T-cell (primary cell): ENCODE results near the gene WDR93. TPM values are rescaled to one million over a fixed set of nuclear protein-coding genes. Genes with fewer than 3 reads are reported as not detected.

ENCODE experiments used
- ATAC-seq, 4 experiments: fragments of 200-7000 bp in 3 of 4; fragments of 150-1000 bp in 1 of 4; cut with Tn5 transposase; replicated peaks in 1 of 4; 1 replicate in 3 of 4; 2 replicates in 1 of 4; pipeline ENCODE4 v1.10.0; 2021; ENCODE audit warnings: moderate library complexity in 3 of 4, mild to moderate bottlenecking in 2 of 4, moderate number of reproducible peaks in 1 of 4
- CTCF ChIA-PET, 2 donors: fragments of 300-600 bp; sonication (Branson Sonifier 250); formaldehyde crosslinking; loops; one replicate each; lab custom pipeline; 2022; ENCODE audit warnings: antibody characterized with exemption in 2 of 2; lab: Charles Lee
- POLR2A ChIA-PET, 2 donors: fragments of 300-600 bp; sonication (Branson Sonifier 250); formaldehyde crosslinking; loops; one replicate each; lab custom pipeline; 2022; ENCODE audit warnings: antibody characterized with exemption in 2 of 2; lab: Charles Lee
- DNase-seq, 35 experiments: peaks; one replicate each; pipeline versions ENCODE4 v3.0.0 to v3.0.0-alpha.2; 2013 to 2023
- H3K27ac ChIP-seq: one replicate; pipeline ENCODE4 v1.5.1; 2013; ENCODE audit warnings: low read length
- H3K27me3 ChIP-seq, 2 experiments: replicated peaks in 1 of 2; 1 replicate in 1 of 2; 2 replicates in 1 of 2; pipeline versions ENCODE4 v1.6.1 to v1.7.0; 2013; ENCODE audit warnings: low read length in 1 of 2, mixed read lengths in 1 of 2; ENCODE audit not compliant: control insufficient read depth in 2 of 2, insufficient read depth in 2 of 2; ENCODE audit errors: extremely low read depth in 1 of 2
- H3K36me3 ChIP-seq, 2 donors: 1 replicate in 1 of 2; 2 replicates in 1 of 2; pipeline versions ENCODE4 v1.6.1 to v1.7.0; 2013; ENCODE audit warnings: low read length in 1 of 2; ENCODE audit not compliant: control insufficient read depth in 2 of 2, insufficient read depth in 1 of 2; ENCODE audit errors: extremely low read depth in 1 of 2
- H3K4me1 ChIP-seq, 2 experiments: 1 replicate in 1 of 2; 2 replicates in 1 of 2; pipeline versions ENCODE4 v1.6.1 to v1.7.0; 2013; ENCODE audit warnings: low read length in 2 of 2, mixed read lengths in 1 of 2; ENCODE audit not compliant: insufficient read depth in 2 of 2, control insufficient read depth in 1 of 2; ENCODE audit errors: extremely low read depth in 1 of 2
- H3K4me3 ChIP-seq, 2 donors: 1 replicate in 1 of 2; 2 replicates in 1 of 2; pipeline versions ENCODE4 v1.5.1 to v1.7.0; 2013; ENCODE audit warnings: mild to moderate bottlenecking in 2 of 2, low read length in 1 of 2, moderate library complexity in 1 of 2; ENCODE audit not compliant: control insufficient read depth in 1 of 2; ENCODE audit errors: extremely low read depth in 1 of 2
- H3K9me3 ChIP-seq: 2 replicates; pipeline ENCODE4 v1.7.0; 2013
- H3K27ac Mint-ChIP-seq, 2 donors: one replicate each; pipeline ENCODE4 v1.8.0; 2020 to 2021; ENCODE audit warnings: mild to moderate bottlenecking in 2 of 2, mixed read lengths in 2 of 2
- H3K27me3 Mint-ChIP-seq, 2 donors: one replicate each; pipeline ENCODE4 v1.8.0; 2021 to 2022; ENCODE audit warnings: mixed read lengths in 2 of 2
- H3K36me3 Mint-ChIP-seq: one replicate; pipeline ENCODE4 v1.8.0; 2021; ENCODE audit warnings: mixed read lengths
- H3K4me1 Mint-ChIP-seq, 3 donors: one replicate each; pipeline ENCODE4 v1.8.0; 2020 to 2022; ENCODE audit warnings: mixed read lengths in 3 of 3, mild to moderate bottlenecking in 1 of 3
- H3K4me3 Mint-ChIP-seq, 3 donors: one replicate each; pipeline ENCODE4 v1.8.0; 2020 to 2022; ENCODE audit warnings: mild to moderate bottlenecking in 3 of 3, mixed read lengths in 3 of 3, moderate library complexity in 3 of 3
- H3K9me3 Mint-ChIP-seq, 3 donors: one replicate each; pipeline ENCODE4 v1.8.0; 2020 to 2022; ENCODE audit warnings: mixed read lengths in 3 of 3
- WGBS: methylation state at CpG from one replicate; pipeline ENCODE4 v1.1.5; 2013; ENCODE audit warnings: missing lambda C conversion rate; ENCODE audit not compliant: insufficient coverage; 5-methylcytosine and 5-hydroxymethylcytosine counted together
- total RNA-seq, 35 experiments: library from RNA in 6 of 35; stranded (reverse) in 6 of 35; fragments of 120-200 nt in 1 of 35; gene quantifications; one replicate each; pipeline versions ENCODE4 v1.2.1 to v1.2.4 and lab custom pipeline; 2013 to 2026

The WDR93 gene
- total RNA-seq, 5 donors from 2014 or later (not counting 1 experiment from before 2014, with no cell fraction given) = 0.13 to 0.35 TPM; not detected in 3

GRCh38 chr15:89740137-89740536, 49.5 kb downstream of the WDR93 start:
- Mint-ChIP-seq H3K27ac (no peak overlapping the region), H3K27me3 (peaks cover 12 to 16% of the 10 kb centered on the region in 2 donors), H3K36me3 (no peaks in the 10 kb centered on the region), H3K9me3 (no peaks in the 10 kb centered on the region), H3K4me3 (no peak overlapping the region), H3K4me1 (peaks cover 0 to 2% (median 2%) of the 10 kb centered on the region in 3 donors)
- POLR2A ChIA-PET = interaction anchor here in 1 of 2 donors (0.5 kb wide), 1 partner anchor 420 kb away, joined by 3 read pairs; no protein-coding TSS in a partner anchor
- Histone ChIP-seq H3K27ac (no peak overlapping the region), H3K4me3 (no peak overlapping the region), H3K4me1 (peaks cover 0 to 4% of the 10 kb centered on the region in 2 experiments), H3K36me3 (no peaks in the 10 kb centered on the region), H3K9me3 (no peaks in the 10 kb centered on the region), H3K27me3 (peaks cover 0 to 28% of the 10 kb centered on the region in 2 experiments)
- WGBS = no CpG with 5 or more reads among the region's 8 CpGs
- peak in 30 of 35 experiments; percentile 16 to 82 (median 41) for DNase-seq
- peak; percentile 79 to 91 (median 80) for ATAC-seq
- CTCF ChIA-PET = interaction anchor here (0.5 to 2.6 kb wide), 9 partner anchors 8 to 492 kb away, joined by 3 to 48 read pairs (median 4); no protein-coding TSS in a partner anchor

- peaks cover 0 to 4% of the 10 kb centered on the region in 2 experiments for H3K4me1 ChIP-seq
- H3K4me3 Mint-ChIP-seq = no peak overlapping the region
- H3K9me3 Mint-ChIP-seq = no peaks in the 10 kb centered on the region
- no peaks in the 10 kb centered on the region for H3K9me3 ChIP-seq
- H3K27me3 Mint-ChIP-seq = no peaks in the 10 kb centered on the region
- CTCF ChIA-PET = no interaction called here
- ATAC-seq (no peak), DNase-seq (no peak)
- H3K4me3 ChIP-seq = no peak overlapping the region
- H3K36me3 Mint-ChIP-seq = no peaks in the 10 kb centered on the region
- 84% methylated on average over 5 of the region's 8 CpGs for WGBS
- H3K27ac ChIP-seq = no peak overlapping the region
- POLR2A ChIA-PET = no interaction called here
- peaks cover 0 to 2% (median 2%) of the 10 kb centered on the region in 3 donors for H3K4me1 Mint-ChIP-seq
- no peak overlapping the region for H3K27ac Mint-ChIP-seq
- H3K27me3 ChIP-seq = peaks cover 0 to 18% of the 10 kb centered on the region in 2 experiments
- H3K36me3 ChIP-seq = no peaks in the 10 kb centered on the region
These were observed 52.4 kb downstream of the WDR93 start for GRCh38 chr15:89743011-89743410.

GRCh38 chr15:89743594-89743993, 53.0 kb downstream of the WDR93 start:
- POLR2A ChIA-PET = no interaction called here

GRCh38 chr15:89745131-89745530, 54.5 kb downstream of the WDR93 start:
- CTCF ChIA-PET = interaction anchor here in 1 of 2 donors (0.6 kb wide), 1 partner anchor 299 kb away, joined by 4 read pairs; no protein-coding TSS in a partner anchor
- Histone ChIP-seq H3K4me3 (no peak overlapping the region), H3K36me3 (no peaks in the 10 kb centered on the region), H3K4me1 (peaks cover 0 to 8% of the 10 kb centered on the region in 2 experiments), H3K27me3 (peaks cover 0 to 24% of the 10 kb centered on the region in 2 experiments), H3K9me3 (no peaks in the 10 kb centered on the region), H3K27ac (no peak overlapping the region)
- Mint-ChIP-seq H3K27ac (no peak overlapping the region), H3K36me3 (no peaks in the 10 kb centered on the region), H3K4me1 (peaks cover 4 to 6% (median 6%) of the 10 kb centered on the region in 3 donors), H3K27me3 (peaks cover 0 to 4% of the 10 kb centered on the region in 2 donors), H3K9me3 (no peaks in the 10 kb centered on the region), H3K4me3 (no peak overlapping the region)
- DNase-seq (no peak), ATAC-seq (no peak)
- WGBS = 83% methylated on average over 11 of the region's 13 CpGs
- POLR2A ChIA-PET = interaction anchor here in 1 of 2 donors (0.6 kb wide), 1 partner anchor 350 kb away, joined by 4 read pairs; no protein-coding TSS in a partner anchor

More at GRCh38 chr15:89743594-89743993, 53.0 kb downstream of the WDR93 start:
- H3K4me1 ChIP-seq = peaks cover 0 to 4% of the 10 kb centered on the region in 2 experiments
- no peaks in the 10 kb centered on the region for H3K9me3 ChIP-seq
- no peak overlapping the region for H3K4me3 Mint-ChIP-seq
- no peaks in the 10 kb centered on the region for H3K27me3 Mint-ChIP-seq
- H3K4me1 Mint-ChIP-seq = peaks cover 0 to 2% (median 2%) of the 10 kb centered on the region in 3 donors
- peaks cover 0 to 20% of the 10 kb centered on the region in 2 experiments for H3K27me3 ChIP-seq
- no peaks in the 10 kb centered on the region for H3K9me3 Mint-ChIP-seq
- ATAC-seq (no peak), DNase-seq (no peak)
- no peak overlapping the region for H3K27ac Mint-ChIP-seq
- no peaks in the 10 kb centered on the region for H3K36me3 ChIP-seq
- CTCF ChIA-PET = no interaction called here
- no peaks in the 10 kb centered on the region for H3K36me3 Mint-ChIP-seq
- 67% methylated on average over 3 of the region's 8 CpGs for WGBS
- no peak overlapping the region for H3K27ac ChIP-seq
- no peak overlapping the region for H3K4me3 ChIP-seq

- CTCF ChIA-PET = interaction anchor here in 1 of 2 donors (0.6 kb wide), 1 partner anchor 299 kb away, joined by 4 read pairs; no protein-coding TSS in a partner anchor
- no peak for DNase-seq
These were observed 55.2 kb downstream of the WDR93 start for GRCh38 chr15:89745768-89746167.

GRCh38 chr15:89746386-89746780, 55.8 kb downstream of the WDR93 start:
- H3K27me3 ChIP-seq = peaks cover 0 to 27% of the 10 kb centered on the region in 2 experiments
- ChIA-PET CTCF (interaction anchor here in 1 of 2 donors (0.6 kb wide), 1 partner anchor 128 kb away, joined by 4 read pairs; no protein-coding TSS in a partner anchor), POLR2A (no interaction called here)
- Mint-ChIP-seq H3K27me3 (peaks cover 0 to 4% of the 10 kb centered on the region in 2 donors), H3K9me3 (no peaks in the 10 kb centered on the region), H3K4me1 (peaks cover 4 to 5% (median 5%) of the 10 kb centered on the region in 3 donors), H3K36me3 (no peaks in the 10 kb centered on the region), H3K27ac (no peak overlapping the region), H3K4me3 (no peak overlapping the region)
- DNase-seq = no peak
- peaks cover 0 to 11% of the 10 kb centered on the region in 2 experiments for H3K4me1 ChIP-seq
- H3K36me3 ChIP-seq = no peaks in the 10 kb centered on the region
- ATAC-seq = no peak
- no peak overlapping the region for H3K27ac ChIP-seq
- no peaks in the 10 kb centered on the region for H3K9me3 ChIP-seq
- WGBS = 86% methylated on average over 9 of the region's 9 CpGs
- H3K4me3 ChIP-seq = no peak overlapping the region

More at GRCh38 chr15:89745768-89746167, 55.2 kb downstream of the WDR93 start:
- Mint-ChIP-seq H3K27me3 (peaks cover 0 to 4% of the 10 kb centered on the region in 2 donors), H3K27ac (no peak overlapping the region), H3K4me1 (peaks cover 4 to 5% (median 5%) of the 10 kb centered on the region in 3 donors), H3K36me3 (no peaks in the 10 kb centered on the region), H3K9me3 (no peaks in the 10 kb centered on the region), H3K4me3 (no peak overlapping the region)
- Histone ChIP-seq H3K9me3 (no peaks in the 10 kb centered on the region), H3K4me1 (peaks cover 0 to 7% of the 10 kb centered on the region in 2 experiments), H3K4me3 (no peak overlapping the region), H3K36me3 (no peaks in the 10 kb centered on the region), H3K27ac (no peak overlapping the region), H3K27me3 (peaks cover 0 to 25% of the 10 kb centered on the region in 2 experiments)
- POLR2A ChIA-PET = no interaction called here
- ATAC-seq = no peak
- WGBS = 88% methylated on average over 1 of the region's 1 CpG
